Stimulated activated CD8-positive, alpha-beta memory T cell treated with anti-CD3 and anti-CD28 coated beads, Interleukin-15, amount 100 ng/mL, for 4 hours (primary cell): ENCODE results near the gene ABHD14A.

Experiments used
- DNase-seq, 2 donors: peaks; one replicate each; pipeline ENCODE4 v3.0.0-alpha.2; 2020; ENCODE audit warnings: low read depth in 2 of 2

ABHD14A gene

DNA sequence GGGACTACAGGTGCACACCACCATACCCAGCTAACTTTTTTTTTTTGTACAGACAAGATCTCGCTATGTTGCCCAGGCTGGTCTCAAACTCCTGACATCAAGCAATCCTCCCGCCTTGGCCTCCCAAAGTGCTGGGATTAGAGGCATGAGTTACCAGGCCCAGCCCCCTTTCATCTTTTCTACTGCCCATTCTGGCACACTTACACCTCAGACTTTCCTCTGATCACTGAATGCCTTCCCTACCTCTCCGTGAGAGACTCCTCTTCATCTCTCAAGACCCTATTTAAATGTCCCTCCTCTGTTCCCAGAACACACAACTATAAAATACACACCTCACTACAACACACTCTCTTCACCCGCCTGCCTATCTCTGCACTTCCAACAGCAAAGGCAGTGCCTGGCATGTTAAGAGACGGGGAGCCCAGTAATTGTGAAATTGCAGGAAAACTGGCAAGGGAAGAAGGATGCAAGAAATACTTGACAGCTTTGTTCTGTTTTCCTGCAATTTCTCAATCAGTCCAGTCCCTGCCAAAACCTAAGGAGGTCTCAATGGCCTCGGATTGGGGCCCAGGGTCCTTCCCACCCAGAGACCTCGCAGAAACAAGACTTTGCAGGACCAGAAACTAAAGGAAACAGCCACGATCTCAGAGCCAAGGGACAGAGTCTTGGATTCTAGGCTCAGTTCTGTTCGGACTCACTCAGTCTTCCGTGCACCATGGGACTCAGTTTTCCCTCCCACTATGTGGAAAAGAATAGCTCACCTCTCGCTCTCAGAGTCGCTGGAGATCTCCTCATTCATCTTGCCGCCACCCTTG, 34.0 kb upstream of the ABHD14A start:
- DNase-seq = no peak

DNA sequence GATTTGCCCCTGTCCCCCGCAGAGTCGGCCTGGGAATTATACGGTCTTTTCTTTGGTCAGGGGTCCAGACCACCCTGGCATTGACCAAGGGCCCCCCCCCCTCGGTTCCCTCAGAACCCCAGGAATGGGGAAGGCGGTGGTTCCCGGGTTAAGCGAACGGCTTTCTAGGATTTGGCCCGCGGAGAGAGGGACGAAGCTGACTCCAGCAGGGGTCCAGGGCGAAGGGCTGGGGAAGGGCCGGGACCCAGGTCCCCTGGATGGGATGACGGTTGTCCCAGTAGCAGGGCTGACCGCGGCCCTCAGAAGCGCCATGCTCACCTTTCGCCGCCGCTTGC, 33.4 kb upstream of the ABHD14A start:
- no peak for DNase-seq

DNA sequence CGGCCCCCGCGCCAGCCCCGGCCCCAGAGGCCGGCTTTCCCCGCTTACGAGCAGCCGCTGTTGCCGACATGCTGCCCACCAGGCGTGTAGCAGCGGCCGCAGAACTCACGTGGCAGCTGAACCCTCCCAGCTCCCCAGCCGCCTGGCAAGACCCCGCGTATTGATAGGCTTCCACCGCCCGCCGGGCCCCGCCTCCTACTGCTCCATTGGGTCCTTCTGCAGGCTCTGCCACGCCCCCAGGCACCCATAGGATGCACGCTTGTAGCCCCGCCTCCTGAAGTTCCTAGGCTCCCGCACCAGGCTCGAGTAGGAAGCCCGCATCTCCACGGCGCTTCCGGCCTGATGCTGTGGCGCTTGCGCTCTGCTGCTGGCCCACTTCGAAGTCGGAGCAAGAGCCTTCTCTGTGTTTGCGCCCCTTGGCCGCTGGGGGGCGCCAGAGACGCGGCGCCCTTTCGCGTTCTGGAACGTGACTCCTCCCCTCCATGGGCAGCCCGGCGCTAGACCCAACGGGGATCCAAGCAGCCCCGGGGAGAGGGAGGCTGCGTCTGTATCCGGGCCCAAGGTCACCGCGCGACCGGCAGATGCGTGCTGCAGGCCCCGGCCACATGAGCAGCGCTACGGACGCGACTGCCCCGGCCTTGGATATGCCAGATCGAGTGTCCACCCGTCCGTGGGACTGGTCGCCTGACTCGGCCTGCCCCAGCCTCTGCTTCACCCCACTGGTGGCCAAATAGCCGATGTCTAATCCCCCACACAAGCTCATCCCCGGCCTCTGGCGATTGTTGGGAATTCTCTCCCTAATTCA, 32.9 kb upstream of the ABHD14A start, which contains the start of the genes PARP3 and RRP9:
TSS of gene PARP3 (plus strand) at position 566 of the 805 bp plus-strand sequence. CDS start 993 bp downstream, outside the sequence.
TSS of gene RRP9 (minus strand) at position 107 of the 805 bp plus-strand sequence. CDS start at position 70, 37 bp downstream.
- DNase-seq = peak; percentile 99

DNA sequence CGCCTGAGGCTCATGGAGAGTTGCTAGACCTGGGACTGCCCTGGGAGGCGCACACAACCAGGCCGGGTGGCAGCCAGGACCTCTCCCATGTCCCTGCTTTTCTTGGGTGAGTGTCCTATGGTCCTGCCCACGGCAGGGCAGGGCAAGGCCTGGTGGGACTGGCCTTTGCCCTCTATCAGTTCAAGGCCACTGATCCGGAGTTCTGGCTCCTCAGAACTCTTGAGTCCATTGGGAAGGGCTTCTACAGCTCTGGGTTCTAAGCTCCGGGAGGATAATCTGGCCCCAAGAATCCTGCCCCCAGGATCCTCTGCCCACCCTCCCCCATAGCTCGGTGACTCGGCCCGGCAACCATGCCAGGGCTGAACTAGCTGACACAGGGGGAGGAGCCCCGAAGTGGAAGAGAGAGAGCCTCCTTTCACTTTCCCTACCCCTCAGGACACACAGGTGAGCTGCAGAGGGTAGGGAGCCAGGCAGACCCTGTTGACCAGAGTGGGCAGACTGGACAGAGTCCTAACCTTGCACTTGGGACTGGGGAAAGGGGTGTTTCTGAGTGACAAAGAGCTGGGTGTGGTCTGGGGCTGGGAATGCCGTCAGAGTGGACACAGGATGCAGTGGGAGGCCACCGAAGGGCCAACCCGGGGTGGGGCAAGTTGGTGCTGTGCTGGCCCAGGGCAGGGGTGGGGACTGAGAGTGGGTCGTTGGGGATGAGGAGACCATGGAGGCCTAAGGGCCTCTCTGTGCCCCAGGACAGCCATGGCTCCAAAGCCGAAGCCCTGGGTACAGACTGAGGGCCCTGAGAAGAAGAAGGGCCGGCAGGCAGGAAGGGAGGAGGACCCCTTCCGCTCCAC, 32.0 kb upstream of the ABHD14A start:
- peak in 1 of 2 donors; percentile 50 for DNase-seq

DNA sequence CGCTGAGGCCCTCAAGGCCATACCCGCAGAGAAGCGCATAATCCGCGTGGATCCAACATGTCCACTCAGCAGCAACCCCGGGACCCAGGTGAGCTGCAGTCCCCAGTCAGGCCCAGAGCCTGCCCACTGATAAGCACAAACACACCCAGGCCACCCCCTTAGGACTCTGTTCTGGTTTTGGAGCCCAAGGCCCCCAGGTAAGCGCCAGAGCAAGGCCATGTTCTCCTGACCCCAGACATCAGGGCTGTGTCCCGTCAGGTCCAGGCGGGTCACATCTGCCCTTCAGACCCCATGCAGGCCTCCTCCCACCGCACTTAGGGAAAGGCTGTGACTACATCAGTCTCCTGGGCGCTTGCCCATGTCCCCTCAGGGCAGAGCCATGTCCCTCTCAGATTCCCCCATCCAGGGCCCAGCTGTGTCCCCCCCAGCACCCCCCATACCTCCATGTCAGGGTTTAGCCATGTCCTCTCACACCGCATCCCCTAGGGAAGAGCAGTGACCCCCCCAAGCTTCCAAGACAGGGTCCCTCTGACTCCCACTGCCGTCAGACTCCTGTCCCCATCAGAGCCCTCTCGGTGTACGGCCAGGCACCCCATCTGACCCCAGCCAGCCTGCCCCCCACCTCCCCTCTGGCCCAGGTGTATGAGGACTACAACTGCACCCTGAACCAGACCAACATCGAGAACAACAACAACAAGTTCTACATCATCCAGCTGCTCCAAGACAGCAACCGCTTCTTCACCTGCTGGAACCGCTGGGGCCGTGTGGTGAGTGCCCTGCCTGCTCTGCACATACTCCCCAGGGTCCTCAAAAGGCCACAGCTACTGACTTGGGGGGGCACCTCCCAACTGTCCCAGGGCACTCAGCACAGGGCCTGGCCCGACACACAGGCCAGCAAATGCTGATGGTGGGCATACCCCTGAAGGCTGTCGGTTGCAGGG, 31.1 kb upstream of the ABHD14A start:
- DNase-seq = no peak

DNA sequence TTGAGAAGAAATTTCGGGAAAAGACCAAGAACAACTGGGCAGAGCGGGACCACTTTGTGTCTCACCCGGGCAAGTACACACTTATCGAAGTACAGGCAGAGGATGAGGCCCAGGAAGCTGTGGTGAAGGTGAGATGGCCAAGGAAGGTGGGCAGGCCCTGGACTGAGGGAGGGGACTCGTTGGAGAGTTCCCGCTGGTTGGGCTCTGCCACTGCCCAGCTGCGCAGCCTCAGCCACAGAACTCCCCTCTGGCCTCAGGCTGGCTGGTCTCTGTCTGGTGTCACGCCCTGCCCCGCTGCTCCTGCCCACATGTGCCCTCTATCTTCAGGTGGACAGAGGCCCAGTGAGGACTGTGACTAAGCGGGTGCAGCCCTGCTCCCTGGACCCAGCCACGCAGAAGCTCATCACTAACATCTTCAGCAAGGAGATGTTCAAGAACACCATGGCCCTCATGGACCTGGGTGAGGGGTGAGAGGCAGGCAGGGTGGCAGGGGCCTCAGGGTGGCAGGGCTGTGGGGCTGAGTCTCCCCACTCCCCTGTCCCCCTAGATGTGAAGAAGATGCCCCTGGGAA, 30.3 kb upstream of the ABHD14A start:
- DNase-seq = no peak

DNA sequence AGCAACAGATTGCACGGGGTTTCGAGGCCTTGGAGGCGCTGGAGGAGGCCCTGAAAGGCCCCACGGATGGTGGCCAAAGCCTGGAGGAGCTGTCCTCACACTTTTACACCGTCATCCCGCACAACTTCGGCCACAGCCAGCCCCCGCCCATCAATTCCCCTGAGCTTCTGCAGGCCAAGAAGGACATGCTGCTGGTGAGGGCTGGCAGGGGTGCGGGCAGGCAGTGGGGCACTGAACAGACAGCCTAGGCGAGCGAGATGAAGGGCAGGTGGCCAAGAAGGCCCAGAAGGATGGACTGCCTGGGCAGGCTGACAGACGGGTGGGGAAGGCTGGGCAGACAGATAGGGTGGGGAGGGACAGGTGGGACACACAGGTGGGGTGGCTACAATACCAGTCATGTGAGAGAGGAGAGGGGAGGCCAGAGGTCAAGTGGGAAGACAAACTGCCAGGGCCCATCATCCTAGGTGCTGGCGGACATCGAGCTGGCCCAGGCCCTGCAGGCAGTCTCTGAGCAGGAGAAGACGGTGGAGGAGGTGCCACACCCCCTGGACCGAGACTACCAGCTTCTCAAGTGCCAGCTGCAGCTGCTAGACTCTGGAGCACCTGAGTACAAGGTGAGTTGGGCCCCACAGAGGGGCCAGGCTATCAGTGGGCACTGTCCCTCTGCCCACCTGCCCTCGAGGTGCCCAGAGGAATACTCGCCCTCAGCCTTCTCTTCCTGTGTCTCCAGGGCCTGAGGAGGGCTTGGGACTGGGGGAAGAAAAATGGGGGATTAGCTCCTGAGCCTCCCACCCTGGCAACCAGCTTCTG, 29.6 kb upstream of the ABHD14A start:
- DNase-seq = no peak

DNA sequence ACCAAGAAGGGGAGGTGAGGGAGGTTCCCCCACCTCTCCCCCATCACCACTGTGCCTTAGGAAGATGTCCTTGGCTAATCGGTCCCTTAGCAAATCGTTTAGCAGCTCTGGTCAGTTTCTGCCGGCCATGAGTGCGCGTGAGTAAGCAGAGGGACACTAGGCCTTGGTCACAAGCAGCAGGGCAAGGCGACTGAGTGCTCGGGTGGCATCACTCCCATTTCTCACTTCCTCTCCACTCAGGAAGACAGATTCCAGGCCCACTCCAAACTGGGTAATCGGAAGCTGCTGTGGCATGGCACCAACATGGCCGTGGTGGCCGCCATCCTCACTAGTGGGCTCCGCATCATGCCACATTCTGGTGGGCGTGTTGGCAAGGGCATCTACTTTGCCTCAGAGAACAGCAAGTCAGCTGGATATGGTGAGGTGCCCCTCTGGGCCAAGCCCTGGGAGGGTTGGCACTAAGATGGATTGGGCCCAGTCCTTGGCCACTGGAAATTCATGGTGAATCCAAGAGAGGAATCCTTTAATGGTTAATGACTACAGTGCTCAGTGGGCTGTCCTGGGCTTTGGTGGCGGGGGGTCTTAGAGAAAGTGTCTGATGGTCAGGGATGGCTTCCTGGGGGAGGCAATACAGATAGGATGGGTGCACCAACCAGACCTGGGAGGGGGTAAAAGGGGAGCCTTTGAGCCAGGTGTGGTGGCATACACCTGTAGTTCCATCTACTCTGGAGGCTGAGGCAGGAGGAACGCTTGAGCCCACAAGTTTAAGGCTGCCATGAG, 28.7 kb upstream of the ABHD14A start:
- no peak for DNase-seq

DNA sequence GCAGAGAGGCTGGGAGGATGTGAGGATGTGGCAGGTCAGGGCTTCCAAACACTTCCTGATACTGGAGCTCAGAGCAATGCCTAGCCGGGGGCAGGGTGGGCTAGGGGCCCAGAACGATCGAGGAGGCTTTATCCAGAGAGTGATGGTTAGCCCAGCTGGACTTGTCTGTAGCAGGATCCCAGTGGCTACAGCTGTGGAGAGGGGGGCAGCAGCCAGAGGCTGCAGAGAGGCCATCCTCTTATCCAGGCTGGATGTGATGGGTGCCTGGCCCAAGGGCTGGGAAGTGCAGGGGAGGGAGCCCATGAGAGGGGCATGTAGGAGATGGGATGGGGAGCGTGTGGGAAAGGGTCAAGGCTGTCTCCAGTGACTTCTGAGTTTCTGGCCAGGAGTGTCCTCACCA, 28.1 kb upstream of the ABHD14A start:
- no peak for DNase-seq

DNA sequence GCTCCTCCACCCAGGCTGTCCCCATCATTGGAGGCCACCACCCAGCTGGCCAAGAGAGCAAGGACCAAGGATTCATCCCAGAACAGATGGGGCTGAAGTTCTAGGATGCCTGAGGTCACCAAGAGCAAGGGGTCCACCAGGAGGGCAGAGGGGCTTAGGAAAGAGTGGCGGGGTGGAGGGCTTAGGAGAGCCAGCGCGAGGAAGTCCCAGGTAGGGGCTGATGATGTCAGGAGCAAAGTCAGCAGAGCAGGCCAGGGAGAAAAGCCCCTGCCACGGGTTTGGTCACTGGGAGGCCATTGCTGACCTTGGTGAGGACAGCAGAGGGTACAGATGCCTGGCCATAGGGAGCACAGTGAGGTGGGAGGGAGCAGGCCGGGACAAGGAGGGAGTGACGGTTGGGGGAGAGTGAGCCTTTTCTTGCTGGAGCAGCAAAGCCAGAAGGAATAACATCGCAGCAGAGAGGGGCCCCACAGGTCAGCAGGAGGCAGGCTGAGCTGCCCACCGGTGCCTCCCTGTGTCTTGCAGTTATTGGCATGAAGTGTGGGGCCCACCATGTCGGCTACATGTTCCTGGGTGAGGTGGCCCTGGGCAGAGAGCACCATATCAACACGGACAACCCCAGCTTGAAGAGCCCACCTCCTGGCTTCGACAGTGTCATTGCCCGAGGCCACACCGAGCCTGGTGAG, 27.5 kb upstream of the ABHD14A start:
- DNase-seq = no peak

DNA sequence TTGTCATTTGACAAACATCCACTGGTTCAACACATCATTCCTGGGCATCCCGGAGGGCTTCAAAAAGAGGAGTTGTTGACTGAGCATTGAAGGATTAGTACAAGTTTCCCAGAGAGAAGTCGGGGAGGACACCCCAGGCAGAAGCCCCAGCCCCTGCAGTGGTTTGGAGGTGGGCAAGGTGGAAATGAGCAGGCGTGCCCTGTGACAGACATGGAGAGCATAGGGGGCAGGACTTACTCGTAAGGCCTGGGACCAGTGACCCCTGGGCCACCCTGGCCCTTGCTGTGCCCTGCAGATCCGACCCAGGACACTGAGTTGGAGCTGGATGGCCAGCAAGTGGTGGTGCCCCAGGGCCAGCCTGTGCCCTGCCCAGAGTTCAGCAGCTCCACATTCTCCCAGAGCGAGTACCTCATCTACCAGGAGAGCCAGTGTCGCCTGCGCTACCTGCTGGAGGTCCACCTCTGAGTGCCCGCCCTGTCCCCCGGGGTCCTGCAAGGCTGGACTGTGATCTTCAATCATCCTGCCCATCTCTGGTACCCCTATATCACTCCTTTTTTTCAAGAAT, 26.8 kb upstream of the ABHD14A start:
- DNase-seq = no peak

DNA sequence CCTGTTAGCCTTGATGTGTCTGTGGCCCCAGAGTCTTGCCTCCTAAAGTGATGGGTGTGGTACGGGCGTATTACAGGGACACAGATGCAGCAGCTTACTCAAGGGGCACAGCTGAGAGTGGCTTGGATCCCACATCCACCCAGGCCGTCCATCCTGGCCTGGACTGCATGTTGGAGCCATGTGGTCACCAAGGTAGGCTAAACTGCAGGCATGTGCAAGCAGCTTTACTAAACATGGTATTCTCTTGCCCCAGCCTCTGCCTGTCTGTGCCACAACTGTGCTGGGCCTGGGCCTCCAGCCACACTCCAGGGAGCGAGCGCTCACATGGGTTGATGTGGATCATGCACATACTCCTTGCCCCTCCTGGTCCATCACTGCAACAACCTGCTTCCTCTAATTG, 25.7 kb upstream of the ABHD14A start:
- no peak for DNase-seq

DNA sequence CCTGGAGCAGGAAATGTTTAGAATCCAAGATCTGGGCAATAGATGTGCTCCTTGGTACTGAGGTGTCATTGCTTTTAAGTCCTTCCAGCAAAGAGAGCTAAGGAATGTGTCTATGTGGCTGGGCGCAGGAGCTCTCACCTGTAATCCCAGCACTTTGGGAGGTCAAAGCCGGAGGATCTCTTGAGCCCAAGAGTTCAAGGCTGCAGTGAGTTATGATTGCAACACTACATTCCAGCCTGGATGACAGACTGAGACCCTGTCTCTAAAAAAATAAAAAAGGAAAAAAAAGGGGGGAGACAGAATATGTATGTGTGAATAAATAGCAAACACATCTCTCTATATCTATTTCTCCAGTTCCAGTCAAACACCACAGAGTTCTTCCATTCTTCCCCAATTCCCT, 24.0 kb upstream of the ABHD14A start:
- DNase-seq = no peak

DNA sequence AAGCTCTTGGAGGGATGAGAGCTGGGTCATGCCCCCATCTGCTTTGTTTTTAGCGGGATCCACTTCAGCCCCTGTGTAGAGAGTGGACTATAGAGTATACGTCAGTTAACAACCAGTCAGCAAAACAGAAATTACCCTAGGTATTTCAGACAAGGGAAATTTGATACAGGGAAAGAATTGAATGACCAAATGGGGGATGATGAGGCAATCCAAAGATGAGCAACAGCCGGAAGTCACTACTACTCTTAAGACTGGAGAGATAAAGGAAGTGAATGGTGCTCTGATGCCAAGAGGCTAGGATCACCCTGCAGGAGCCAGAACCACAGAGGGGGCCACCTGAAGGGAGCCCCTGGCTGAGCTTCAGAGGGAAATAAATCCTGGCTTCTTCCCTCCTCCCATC, 21.4 kb upstream of the ABHD14A start:
- no peak for DNase-seq

DNA sequence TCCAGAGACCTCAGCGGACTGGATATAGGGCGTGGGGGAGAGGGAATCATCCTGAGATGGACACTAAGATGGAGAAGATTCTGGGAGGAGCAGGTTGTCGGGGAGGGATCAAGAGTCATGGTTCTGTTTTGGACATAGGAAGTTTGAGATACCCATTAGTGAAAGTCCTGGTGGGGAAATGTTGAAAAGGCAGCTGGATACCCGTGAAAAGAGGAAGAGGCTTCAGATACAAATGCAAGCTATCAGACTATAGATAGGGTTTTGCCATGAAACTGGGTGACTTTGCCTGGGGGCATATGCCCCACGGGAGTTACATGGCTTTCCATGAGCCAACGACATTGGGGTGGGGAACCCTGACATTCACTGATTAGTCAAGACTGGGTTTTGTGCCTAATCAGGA, 20.8 kb upstream of the ABHD14A start:
- no peak for DNase-seq

DNA sequence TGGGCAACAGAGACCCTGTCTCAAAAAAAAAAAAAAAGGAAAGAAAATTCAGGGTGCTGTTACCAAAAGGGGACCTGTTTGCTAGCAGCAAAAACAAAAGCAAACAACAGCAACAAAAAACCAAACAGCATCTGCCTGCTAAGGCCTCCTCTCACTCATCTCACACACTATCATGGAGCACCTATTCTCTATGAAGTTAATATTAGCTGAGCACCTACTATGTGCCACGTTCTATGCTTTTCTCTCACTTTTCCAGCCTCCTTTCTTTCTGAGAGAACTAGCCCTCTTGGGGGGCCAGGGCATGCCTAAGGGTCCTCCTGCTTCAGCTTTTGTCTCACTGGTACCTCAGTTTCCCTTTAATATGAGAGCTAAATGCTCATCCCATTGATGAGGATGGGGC, 20.2 kb upstream of the ABHD14A start:
- DNase-seq = no peak

DNA sequence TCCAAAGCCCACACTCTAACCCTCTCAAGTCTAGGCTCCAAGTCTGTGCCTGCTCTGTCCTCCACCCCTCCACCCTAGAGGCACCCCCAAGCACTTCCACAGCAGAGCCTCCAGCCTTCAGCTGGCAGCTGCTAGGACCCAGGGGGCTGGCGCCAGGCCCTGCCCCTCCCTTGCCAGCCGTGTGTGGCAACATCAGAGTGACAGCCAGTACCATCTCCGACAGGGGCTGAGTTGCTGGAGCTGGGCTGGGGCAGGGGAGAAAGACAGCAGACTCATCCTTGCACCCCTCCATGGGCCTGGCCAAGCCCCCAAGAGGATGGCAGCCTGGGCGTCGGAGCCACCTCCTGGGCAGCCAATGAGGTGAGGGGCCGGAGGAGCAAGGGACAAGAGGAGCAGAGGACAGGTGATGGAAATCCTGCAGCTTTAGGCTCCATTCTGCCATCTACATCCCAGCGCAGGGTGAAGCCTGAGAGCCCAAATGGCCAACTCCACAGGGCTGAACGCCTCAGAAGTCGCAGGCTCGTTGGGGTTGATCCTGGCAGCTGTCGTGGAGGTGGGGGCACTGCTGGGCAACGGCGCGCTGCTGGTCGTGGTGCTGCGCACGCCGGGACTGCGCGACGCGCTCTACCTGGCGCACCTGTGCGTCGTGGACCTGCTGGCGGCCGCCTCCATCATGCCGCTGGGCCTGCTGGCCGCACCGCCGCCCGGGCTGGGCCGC, 19.5 kb upstream of the ABHD14A start, which contains the start of gene GPR62:
TSS of gene GPR62 (plus strand) at position 207 of the 718 bp plus-strand sequence. CDS start at position 479, 272 bp downstream.
- DNase-seq = no peak
